Liver (tissue), 9 donors: ENCODE measurements around the gene CPEB1. TPM values are rescaled to one million over a fixed set of nuclear protein-coding genes. Genes with fewer than 3 reads are reported as not detected.

Experiments used
- DNase-seq: peaks from one replicate; pipeline ENCODE4 v3.0.0-alpha.2; 2017; ENCODE audit warnings: low spot score
- H3K27ac ChIP-seq, 2 donors: one replicate each; pipeline ENCODE4 v1.7.0; 2013; ENCODE audit warnings: inconsistent platforms in 2 of 2, low read length in 2 of 2, control low read depth in 1 of 2, low read depth in 1 of 2, mild to moderate bottlenecking in 1 of 2
- H3K27me3 ChIP-seq, 4 donors: one replicate each; pipeline versions ENCODE4 v1.6.1 to v1.7.0; 2013; ENCODE audit warnings: low read length in 3 of 4, inconsistent platforms in 1 of 4, mild to moderate bottlenecking in 1 of 4, moderate library complexity in 1 of 4; ENCODE audit not compliant: control insufficient read depth in 4 of 4, insufficient read depth in 4 of 4
- H3K36me3 ChIP-seq, 4 donors: one replicate each; pipeline versions ENCODE4 v1.6.1 to v1.7.0; 2013; ENCODE audit warnings: low read length in 3 of 4, mild to moderate bottlenecking in 3 of 4, low read depth in 1 of 4, moderate library complexity in 1 of 4; ENCODE audit not compliant: control insufficient read depth in 4 of 4, insufficient read depth in 3 of 4
- H3K4me1 ChIP-seq, 4 donors: one replicate each; pipeline versions ENCODE4 v1.6.1 to v1.7.0; 2013; ENCODE audit warnings: low read length in 3 of 4, mild to moderate bottlenecking in 3 of 4, moderate library complexity in 1 of 4; ENCODE audit not compliant: control insufficient read depth in 4 of 4, insufficient read depth in 4 of 4
- H3K4me3 ChIP-seq, 3 donors: one replicate each; pipeline versions ENCODE4 v1.6.1 to v1.7.0; 2013; ENCODE audit warnings: low read length in 3 of 3, control low read depth in 1 of 3, low read depth in 1 of 3, mild to moderate bottlenecking in 1 of 3
- H3K9ac ChIP-seq, 2 donors: one replicate each; pipeline ENCODE4 v1.7.0; 2013; ENCODE audit warnings: low read length in 2 of 2, mild to moderate bottlenecking in 2 of 2, moderate library complexity in 2 of 2, control low read depth in 1 of 2, low read depth in 1 of 2
- H3K9me3 ChIP-seq, 4 donors: one replicate each; pipeline versions ENCODE4 v1.6.1 to v1.7.0; 2013; ENCODE audit warnings: low read length in 3 of 4; ENCODE audit not compliant: control insufficient read depth in 4 of 4
- EGR1 ChIP-seq, 2 donors: IDR thresholded peaks; 2 replicates each; pipeline ENCODE4 v1.6.1; 2016 to 2018; ENCODE audit warnings: antibody characterized with exemption in 2 of 2, low read depth in 2 of 2
- FOXA1 ChIP-seq: IDR thresholded peaks from 2 replicates; pipeline ENCODE4 v1.6.1; 2016; ENCODE audit warnings: antibody characterized with exemption
- FOXA2 ChIP-seq: IDR thresholded peaks from 2 replicates; pipeline ENCODE4 v1.6.1; 2016; ENCODE audit warnings: antibody characterized with exemption
- GABPA ChIP-seq, 2 donors: IDR thresholded peaks in 1 of 2; conservative IDR thresholded peaks in 1 of 2; 2 replicates each; pipeline ENCODE4 v1.6.1; 2016; ENCODE audit warnings: antibody characterized with exemption in 2 of 2, mild to moderate bottlenecking in 1 of 2, moderate library complexity in 1 of 2
- HNF4A ChIP-seq, 2 donors: conservative IDR thresholded peaks; 2 replicates each; pipeline ENCODE4 v1.6.1; 2016; ENCODE audit warnings: antibody characterized with exemption in 2 of 2, mild to moderate bottlenecking in 2 of 2
- HNF4G ChIP-seq: IDR thresholded peaks from 2 replicates; pipeline ENCODE4 v1.6.1; 2016; ENCODE audit warnings: antibody characterized with exemption
- JUND ChIP-seq, 2 donors: IDR thresholded peaks; 2 replicates each; pipeline ENCODE4 v1.6.1; 2016; ENCODE audit warnings: antibody characterized with exemption in 2 of 2
- NR2F2 ChIP-seq: IDR thresholded peaks from 2 replicates; pipeline ENCODE4 v1.6.1; 2016; ENCODE audit warnings: antibody characterized with exemption
- RAD21 ChIP-seq, 2 donors: IDR thresholded peaks; 2 replicates each; pipeline ENCODE4 v1.6.1; 2016; ENCODE audit warnings: antibody characterized with exemption in 2 of 2, mild to moderate bottlenecking in 2 of 2
- RXRA ChIP-seq, 2 donors: IDR thresholded peaks; 2 replicates each; pipeline ENCODE4 v1.6.1; 2017 to 2018; ENCODE audit warnings: antibody characterized with exemption in 2 of 2, mild to moderate bottlenecking in 1 of 2
- SP1 ChIP-seq: IDR thresholded peaks from 2 replicates; pipeline ENCODE4 v1.6.1; 2018; ENCODE audit warnings: antibody characterized with exemption, mild to moderate bottlenecking
- TAF1 ChIP-seq: conservative IDR thresholded peaks from 2 replicates; pipeline ENCODE4 v1.6.1; 2016; ENCODE audit warnings: antibody characterized with exemption, mild to moderate bottlenecking
- YY1 ChIP-seq: IDR thresholded peaks from 2 replicates; pipeline ENCODE4 v1.6.1; 2016; ENCODE audit warnings: antibody characterized with exemption, mild to moderate bottlenecking
- WGBS: extraction: QIAGEN DNeasy Blood & Tissue Kit; methylation state at CpG from one replicate; pipeline ENCODE4 v1.1.7; 2013; 5-methylcytosine and 5-hydroxymethylcytosine counted together
- polyA plus RNA-seq, 2 donors: library from polyadenylated mRNA; stranded (reverse) in 1 of 2; unstranded in 1 of 2; fragments of 200-250 nt in 1 of 2; fragments of >200 nt in 1 of 2; fragmentation: Nextera tagmentation in 1 of 2; extraction: Ambion mirVana in 1 of 2; gene quantifications; one replicate each; pipeline versions ENCODE4 v1.2.1 to v1.2.3, GENCODE V29; 2013 to 2015
- total RNA-seq, 2 donors: library from RNA; depleted of rRNA; stranded (reverse); fragments of >200 nt; gene quantifications; one replicate each; pipeline ENCODE4 v1.2.3, GENCODE V29; 2014
- TF ChIP-seq, protein P1 (sequence below): IDR thresholded peaks from 2 replicates; pipeline ENCODE4 v1.6.1; 2016; ENCODE audit warnings: antibody characterized with exemption
- TF ChIP-seq, protein P2 (sequence below): fragments of 150-350 bp; IDR thresholded peaks from 2 replicates; pipeline ENCODE4 v1.5.1; 2017; ENCODE audit warnings: improper control_type of control experiment, low read depth, low read length; ENCODE audit not compliant: missing input control
- TF ChIP-seq, protein P3 (sequence below): IDR thresholded peaks from 2 replicates; pipeline ENCODE4 v1.6.1; 2016; ENCODE audit warnings: antibody characterized with exemption
- TF ChIP-seq, protein P4 (sequence below): IDR thresholded peaks from 2 replicates; pipeline ENCODE4 v1.6.1; 2016; ENCODE audit warnings: antibody characterized with exemption
- TF ChIP-seq, protein P5 (sequence below): IDR thresholded peaks from 2 replicates; pipeline ENCODE4 v1.6.1; 2016; ENCODE audit warnings: antibody characterized with exemption, mild to moderate bottlenecking
- donor health status: healthy.
- donor health status: healthy.
- donor health status: healthy.
- donor health status: healthy.
- donor health status: healthy.

Gene CPEB1
- total and polyA plus RNA-seq, 4 donors = under 0.01 to 0.14 (median 0.05) TPM; not detected in 1

DNA sequence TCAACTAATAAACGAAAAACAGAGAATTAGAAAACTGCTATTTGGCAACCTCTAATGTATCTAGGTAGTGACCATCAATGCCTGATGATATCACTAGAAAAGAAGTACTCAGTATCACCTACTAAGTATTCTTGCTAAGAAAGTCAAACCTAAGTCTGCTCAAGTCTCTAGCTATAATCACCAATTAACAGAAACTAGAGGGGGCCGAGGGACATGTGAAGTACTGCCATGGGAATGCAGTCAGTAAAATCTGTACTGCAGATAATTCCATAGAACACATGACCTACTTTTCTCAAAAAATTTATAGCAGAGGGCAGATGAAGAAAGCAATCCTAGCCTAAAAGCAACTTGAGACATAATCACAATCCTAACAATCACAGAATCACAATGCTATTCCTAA, 51.4 kb downstream of the CPEB1 start:
- H3K36me3 ChIP-seq = no peaks in the 10 kb centered on the region
- TF ChIP-seq, protein P1, sequence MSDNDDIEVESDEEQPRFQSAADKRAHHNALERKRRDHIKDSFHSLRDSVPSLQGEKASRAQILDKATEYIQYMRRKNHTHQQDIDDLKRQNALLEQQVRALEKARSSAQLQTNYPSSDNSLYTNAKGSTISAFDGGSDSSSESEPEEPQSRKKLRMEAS = no peak
- TF ChIP-seq, protein P2, sequence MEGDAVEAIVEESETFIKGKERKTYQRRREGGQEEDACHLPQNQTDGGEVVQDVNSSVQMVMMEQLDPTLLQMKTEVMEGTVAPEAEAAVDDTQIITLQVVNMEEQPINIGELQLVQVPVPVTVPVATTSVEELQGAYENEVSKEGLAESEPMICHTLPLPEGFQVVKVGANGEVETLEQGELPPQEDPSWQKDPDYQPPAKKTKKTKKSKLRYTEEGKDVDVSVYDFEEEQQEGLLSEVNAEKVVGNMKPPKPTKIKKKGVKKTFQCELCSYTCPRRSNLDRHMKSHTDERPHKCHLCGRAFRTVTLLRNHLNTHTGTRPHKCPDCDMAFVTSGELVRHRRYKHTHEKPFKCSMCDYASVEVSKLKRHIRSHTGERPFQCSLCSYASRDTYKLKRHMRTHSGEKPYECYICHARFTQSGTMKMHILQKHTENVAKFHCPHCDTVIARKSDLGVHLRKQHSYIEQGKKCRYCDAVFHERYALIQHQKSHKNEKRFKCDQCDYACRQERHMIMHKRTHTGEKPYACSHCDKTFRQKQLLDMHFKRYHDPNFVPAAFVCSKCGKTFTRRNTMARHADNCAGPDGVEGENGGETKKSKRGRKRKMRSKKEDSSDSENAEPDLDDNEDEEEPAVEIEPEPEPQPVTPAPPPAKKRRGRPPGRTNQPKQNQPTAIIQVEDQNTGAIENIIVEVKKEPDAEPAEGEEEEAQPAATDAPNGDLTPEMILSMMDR = no peak
- TF ChIP-seq RXRA (IDR thresholded peaks at IDR 0.05) (no peak), JUND (IDR thresholded peaks at IDR 0.05) (no peak), EGR1 (IDR thresholded peaks at IDR 0.05; ENCODE audit: low read depth in 2 of 2) (no peak), GABPA (IDR thresholded peaks at IDR 0.05 in 1 of 2, conservative IDR thresholded peaks at IDR 0.05 in 1 of 2) (no peak), HNF4G (no peak), HNF4A (conservative IDR thresholded peaks at IDR 0.05) (no peak), RAD21 (IDR thresholded peaks at IDR 0.05) (no peak), SP1 (no peak), YY1 (no peak), TAF1 (no peak), NR2F2 (no peak), FOXA2 (no peak), FOXA1 (no peak)
- TF ChIP-seq, protein P3, sequence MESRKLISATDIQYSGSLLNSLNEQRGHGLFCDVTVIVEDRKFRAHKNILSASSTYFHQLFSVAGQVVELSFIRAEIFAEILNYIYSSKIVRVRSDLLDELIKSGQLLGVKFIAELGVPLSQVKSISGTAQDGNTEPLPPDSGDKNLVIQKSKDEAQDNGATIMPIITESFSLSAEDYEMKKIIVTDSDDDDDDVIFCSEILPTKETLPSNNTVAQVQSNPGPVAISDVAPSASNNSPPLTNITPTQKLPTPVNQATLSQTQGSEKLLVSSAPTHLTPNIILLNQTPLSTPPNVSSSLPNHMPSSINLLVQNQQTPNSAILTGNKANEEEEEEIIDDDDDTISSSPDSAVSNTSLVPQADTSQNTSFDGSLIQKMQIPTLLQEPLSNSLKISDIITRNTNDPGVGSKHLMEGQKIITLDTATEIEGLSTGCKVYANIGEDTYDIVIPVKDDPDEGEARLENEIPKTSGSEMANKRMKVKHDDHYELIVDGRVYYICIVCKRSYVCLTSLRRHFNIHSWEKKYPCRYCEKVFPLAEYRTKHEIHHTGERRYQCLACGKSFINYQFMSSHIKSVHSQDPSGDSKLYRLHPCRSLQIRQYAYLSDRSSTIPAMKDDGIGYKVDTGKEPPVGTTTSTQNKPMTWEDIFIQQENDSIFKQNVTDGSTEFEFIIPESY = no peak
- TF ChIP-seq, protein P4, sequence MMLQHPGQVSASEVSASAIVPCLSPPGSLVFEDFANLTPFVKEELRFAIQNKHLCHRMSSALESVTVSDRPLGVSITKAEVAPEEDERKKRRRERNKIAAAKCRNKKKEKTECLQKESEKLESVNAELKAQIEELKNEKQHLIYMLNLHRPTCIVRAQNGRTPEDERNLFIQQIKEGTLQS = no peak
- TF ChIP-seq, protein P5, sequence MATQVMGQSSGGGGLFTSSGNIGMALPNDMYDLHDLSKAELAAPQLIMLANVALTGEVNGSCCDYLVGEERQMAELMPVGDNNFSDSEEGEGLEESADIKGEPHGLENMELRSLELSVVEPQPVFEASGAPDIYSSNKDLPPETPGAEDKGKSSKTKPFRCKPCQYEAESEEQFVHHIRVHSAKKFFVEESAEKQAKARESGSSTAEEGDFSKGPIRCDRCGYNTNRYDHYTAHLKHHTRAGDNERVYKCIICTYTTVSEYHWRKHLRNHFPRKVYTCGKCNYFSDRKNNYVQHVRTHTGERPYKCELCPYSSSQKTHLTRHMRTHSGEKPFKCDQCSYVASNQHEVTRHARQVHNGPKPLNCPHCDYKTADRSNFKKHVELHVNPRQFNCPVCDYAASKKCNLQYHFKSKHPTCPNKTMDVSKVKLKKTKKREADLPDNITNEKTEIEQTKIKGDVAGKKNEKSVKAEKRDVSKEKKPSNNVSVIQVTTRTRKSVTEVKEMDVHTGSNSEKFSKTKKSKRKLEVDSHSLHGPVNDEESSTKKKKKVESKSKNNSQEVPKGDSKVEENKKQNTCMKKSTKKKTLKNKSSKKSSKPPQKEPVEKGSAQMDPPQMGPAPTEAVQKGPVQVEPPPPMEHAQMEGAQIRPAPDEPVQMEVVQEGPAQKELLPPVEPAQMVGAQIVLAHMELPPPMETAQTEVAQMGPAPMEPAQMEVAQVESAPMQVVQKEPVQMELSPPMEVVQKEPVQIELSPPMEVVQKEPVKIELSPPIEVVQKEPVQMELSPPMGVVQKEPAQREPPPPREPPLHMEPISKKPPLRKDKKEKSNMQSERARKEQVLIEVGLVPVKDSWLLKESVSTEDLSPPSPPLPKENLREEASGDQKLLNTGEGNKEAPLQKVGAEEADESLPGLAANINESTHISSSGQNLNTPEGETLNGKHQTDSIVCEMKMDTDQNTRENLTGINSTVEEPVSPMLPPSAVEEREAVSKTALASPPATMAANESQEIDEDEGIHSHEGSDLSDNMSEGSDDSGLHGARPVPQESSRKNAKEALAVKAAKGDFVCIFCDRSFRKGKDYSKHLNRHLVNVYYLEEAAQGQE = no peak
- no peak overlapping the region for H3K9ac ChIP-seq
- no peaks in the 10 kb centered on the region for H3K9me3 ChIP-seq
- H3K27ac ChIP-seq = no peak overlapping the region
- WGBS = 52% methylated on average over 2 of the region's 2 CpGs
- no peak for DNase-seq
- H3K27me3 ChIP-seq = peaks cover 0 to 3% (median 0%) of the 10 kb centered on the region in 4 donors
- H3K4me3 ChIP-seq = no peak overlapping the region
- no peaks in the 10 kb centered on the region for H3K4me1 ChIP-seq
